HG03457 (cell line): ENCODE measurements around the gene MBP.
"Not testable (repeated sequence)": the region's sequence is repeated elsewhere in the genome, so short reads cannot be mapped to it uniquely, and the experiment has no call there.

Experiments used
- ATAC-seq: cut with Tn5 transposase; IDR thresholded peaks from one replicate; pipeline ENCODE4 v1.9.1; 2021; ENCODE audit warnings: moderate number of reproducible peaks; ENCODE audit not compliant: unreplicated experiment

Gene MBP

GRCh38 chr18:76980663-76981395 is 151.8 kb downstream of the MBP start:
- ATAC-seq: peak; percentile 32

GRCh38 chr18:76979906-76980305 is 152.7 kb downstream of the MBP start:
- ATAC-seq: no peak

GRCh38 chr18:76979111-76979751 is 153.4 kb downstream of the MBP start:
- ATAC-seq: no peak

GRCh38 chr18:76978616-76979015 is 154.0 kb downstream of the MBP start:
- no peak for ATAC-seq

- no peak for ATAC-seq
Observed at GRCh38 chr18:76977684-76978232, 154.8 kb downstream of the MBP start.

- no peak for ATAC-seq
Observed at GRCh38 chr18:76977108-76977621, 155.4 kb downstream of the MBP start.

- no peak for ATAC-seq
Observed at GRCh38 chr18:76975577-76976110, 156.9 kb downstream of the MBP start.

GRCh38 chr18:76974386-76974785 is 158.2 kb downstream of the MBP start:
- ATAC-seq: no peak

- ATAC-seq: no peak
Observed at GRCh38 chr18:76973520-76974266, 158.9 kb downstream of the MBP start.

- no peak for ATAC-seq
Observed at GRCh38 chr18:76972846-76973519, 159.6 kb downstream of the MBP start.

GRCh38 chr18:76972241-76972640 is 160.3 kb downstream of the MBP start:
- ATAC-seq: no peak

GRCh38 chr18:76970770-76971559 is 161.6 kb downstream of the MBP start:
- no peak for ATAC-seq

- no peak for ATAC-seq
Observed at GRCh38 chr18:76967721-76968472, 164.7 kb downstream of the MBP start.

- not testable (repeated sequence) for ATAC-seq
Observed at GRCh38 chr18:76967299-76967698, 165.3 kb downstream of the MBP start.

- ATAC-seq: not testable (repeated sequence)
Observed at GRCh38 chr18:76965555-76966151, 166.9 kb downstream of the MBP start.

- ATAC-seq: no peak
Observed at GRCh38 chr18:76963936-76964335, 168.6 kb downstream of the MBP start.

GRCh38 chr18:76962851-76963250 is 169.7 kb downstream of the MBP start:
- no peak for ATAC-seq

GRCh38 chr18:76960528-76961035 is 172.0 kb downstream of the MBP start:
- ATAC-seq: no peak
